ENCODE results near the gene SNTG2. TPM values are rescaled to one million over a fixed set of nuclear protein-coding genes. Genes with fewer than 3 reads are reported as not detected.

The SNTG2 gene
- total and polyA plus RNA-seq, 11 donors, result 0.19 to 3.2 (median 0.93) TPM

- TF ChIP-seq CTCF (IDR thresholded peaks at IDR 0.05) (no peak), POLR2A (IDR thresholded peaks at IDR 0.05) (no peak)
- ATAC-seq (no peak), DNase-seq (no peak)
- Histone ChIP-seq H3K36me3 (no peaks in the 10 kb centered on the region), H3K9me3 (no peaks in the 10 kb centered on the region), H3K27me3 (peaks cover 0 to 18% (median 0%) of the 10 kb centered on the region in 9 donors), H3K27ac (no peak overlapping the region), H3K4me1 (no peaks in the 10 kb centered on the region), H3K4me3 (no peak overlapping the region)
- intact Hi-C loops (cut with DNase I), result no loop called here
Measured at GRCh38 chr2:919672-920071, 31.0 kb upstream of the SNTG2 start.

- DNase-seq, result no peak
- TF ChIP-seq CTCF (IDR thresholded peaks at IDR 0.05), result no peak
- TF ChIP-seq POLR2A (IDR thresholded peaks at IDR 0.05), result no peak
- WGBS, 4 donors, result 80 to 94% (median 84%) methylated on average over 8 to 11 of the region's 11 CpGs
- H3K4me1 ChIP-seq, result no peaks in the 10 kb centered on the region
- H3K27me3 ChIP-seq, result peaks cover 0 to 20% (median 0%) of the 10 kb centered on the region in 9 donors
- intact Hi-C loops (cut with DNase I), result no loop called here
- no peaks in the 10 kb centered on the region for H3K36me3 ChIP-seq
- H3K4me3 ChIP-seq, result no peak overlapping the region
- H3K9me3 ChIP-seq, result no peaks in the 10 kb centered on the region
- no peak for ATAC-seq
- H3K27ac ChIP-seq, result no peak overlapping the region
Measured at GRCh38 chr2:920573-920972, 30.1 kb upstream of the SNTG2 start.

GRCh38 chr2:920999-921398 lies 29.6 kb upstream of the SNTG2 start:
- Histone ChIP-seq H3K4me3 (no peak overlapping the region), H3K9me3 (no peaks in the 10 kb centered on the region), H3K36me3 (no peaks in the 10 kb centered on the region), H3K27ac (no peak overlapping the region), H3K4me1 (peaks cover 0 to under 1% (median 0%) of the 10 kb centered on the region in 12 donors), H3K27me3 (peaks cover 0 to 20% (median 0%) of the 10 kb centered on the region in 9 donors)
- DNase-seq, result no peak
- no peak for ATAC-seq
- WGBS, 4 donors, result 75 to 87% (median 84%) methylated on average over 13 of the region's 13 CpGs
- intact Hi-C loops (cut with DNase I), result no loop called here
- no peak for TF ChIP-seq POLR2A (IDR thresholded peaks at IDR 0.05)
- no peak for TF ChIP-seq CTCF (IDR thresholded peaks at IDR 0.05)

- H3K4me3 ChIP-seq, result no peak overlapping the region
- peaks cover 0 to 16% (median 0%) of the 10 kb centered on the region in 9 donors for H3K27me3 ChIP-seq
- H3K36me3 ChIP-seq, result no peaks in the 10 kb centered on the region
- no peaks in the 10 kb centered on the region for H3K9me3 ChIP-seq
- H3K27ac ChIP-seq, result no peak overlapping the region
- no peak for ATAC-seq
- intact Hi-C loops (cut with DNase I), result no loop called here
- TF ChIP-seq CTCF (IDR thresholded peaks at IDR 0.05) (no peak), POLR2A (IDR thresholded peaks at IDR 0.05) (no peak)
- no peak for DNase-seq
- 81 to 85% (median 84%) methylated on average over 9 to 10 of the region's 10 CpGs; no CpG with 5 or more reads in 1 of the 4 donors for whole genome bisulfite sequencing, 4 donors
- peaks cover 0 to 4% (median 0%) of the 10 kb centered on the region in 12 donors for H3K4me1 ChIP-seq
Measured at GRCh38 chr2:922185-922584, 28.5 kb upstream of the SNTG2 start.

Data from heart left ventricle (tissue), 16 donors.